Fibroblast of villous mesenchyme (primary cell): Measurements from ENCODE around the gene ZNF236. TPM values are rescaled to one million over a fixed set of nuclear protein-coding genes. Genes with fewer than 3 reads are reported as not detected.
"Not testable (repeated sequence)": the region's sequence is repeated elsewhere in the genome, so short reads cannot be mapped to it uniquely, and the experiment has no call there.

Experiments used
- DNase-seq: peaks from one replicate; pipeline ENCODE4 v3.0.0-alpha.2; 2010; ENCODE audit warnings: low read depth
- H3K4me3 ChIP-seq: 2 replicates; pipeline ENCODE4 v1.5.1; 2011; ENCODE audit warnings: low read depth, mild to moderate bottlenecking, low read length
- total RNA-seq: library from RNA; depleted of rRNA; stranded (reverse); fragments of >200 nt; gene quantifications from 2 replicates; pipeline ENCODE4 v1.2.3, GENCODE V29; 2012
- TF ChIP-seq, protein P1 (sequence below): IDR thresholded peaks from 2 replicates; pipeline ENCODE4 v1.5.1; 2012; ENCODE audit warnings: low read depth, mild to moderate bottlenecking, low read length; ENCODE audit not compliant: insufficient read depth

ZNF236 gene
- total RNA-seq, 1 donor = 12.5 TPM

DNA sequence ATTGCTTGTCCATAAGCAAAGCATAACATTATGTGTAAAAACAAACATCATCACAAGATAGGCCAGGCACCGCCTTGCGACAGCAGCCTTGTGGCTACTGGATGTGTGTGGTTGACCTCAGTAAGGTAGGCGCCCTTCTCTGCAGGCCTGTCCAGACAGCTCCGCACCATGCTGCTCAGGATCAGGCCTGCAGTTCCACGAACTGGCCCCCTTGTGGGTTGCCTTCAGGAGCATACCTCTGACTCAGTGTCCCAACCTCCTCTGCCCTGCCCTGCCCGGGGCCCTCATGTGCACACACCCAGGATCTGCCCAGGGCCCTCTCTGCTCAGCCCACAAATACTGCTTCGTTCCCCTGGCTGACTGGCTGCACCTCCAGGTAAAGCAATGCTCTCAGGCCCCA lies 16.1 kb upstream of the ZNF236 start:
- no peak overlapping the region for H3K4me3 ChIP-seq
- DNase-seq = no peak
- TF ChIP-seq, protein P1, sequence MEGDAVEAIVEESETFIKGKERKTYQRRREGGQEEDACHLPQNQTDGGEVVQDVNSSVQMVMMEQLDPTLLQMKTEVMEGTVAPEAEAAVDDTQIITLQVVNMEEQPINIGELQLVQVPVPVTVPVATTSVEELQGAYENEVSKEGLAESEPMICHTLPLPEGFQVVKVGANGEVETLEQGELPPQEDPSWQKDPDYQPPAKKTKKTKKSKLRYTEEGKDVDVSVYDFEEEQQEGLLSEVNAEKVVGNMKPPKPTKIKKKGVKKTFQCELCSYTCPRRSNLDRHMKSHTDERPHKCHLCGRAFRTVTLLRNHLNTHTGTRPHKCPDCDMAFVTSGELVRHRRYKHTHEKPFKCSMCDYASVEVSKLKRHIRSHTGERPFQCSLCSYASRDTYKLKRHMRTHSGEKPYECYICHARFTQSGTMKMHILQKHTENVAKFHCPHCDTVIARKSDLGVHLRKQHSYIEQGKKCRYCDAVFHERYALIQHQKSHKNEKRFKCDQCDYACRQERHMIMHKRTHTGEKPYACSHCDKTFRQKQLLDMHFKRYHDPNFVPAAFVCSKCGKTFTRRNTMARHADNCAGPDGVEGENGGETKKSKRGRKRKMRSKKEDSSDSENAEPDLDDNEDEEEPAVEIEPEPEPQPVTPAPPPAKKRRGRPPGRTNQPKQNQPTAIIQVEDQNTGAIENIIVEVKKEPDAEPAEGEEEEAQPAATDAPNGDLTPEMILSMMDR = no peak

DNA sequence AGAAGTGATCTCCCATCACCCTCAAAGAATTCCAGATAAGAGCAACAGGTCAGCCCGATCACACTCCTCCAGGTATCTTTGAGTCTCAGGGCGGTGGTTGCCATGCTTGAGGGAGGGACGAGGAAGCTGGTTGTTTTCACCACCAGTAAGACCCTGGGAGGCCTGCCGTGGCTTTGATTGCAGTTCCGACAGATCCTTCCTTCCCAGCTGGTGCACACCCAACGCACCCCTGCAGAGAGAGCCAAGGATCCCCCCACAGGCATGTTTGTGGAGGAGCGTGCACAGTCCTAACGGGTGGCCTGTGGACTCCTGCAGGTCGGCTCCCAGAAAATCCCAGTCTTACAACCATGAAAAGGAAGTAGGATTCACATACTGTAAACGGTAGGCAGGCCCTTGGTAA lies 13.8 kb upstream of the ZNF236 start:
- TF ChIP-seq, protein P1 = no peak
- DNase-seq = no peak
- no peak overlapping the region for H3K4me3 ChIP-seq

DNA sequence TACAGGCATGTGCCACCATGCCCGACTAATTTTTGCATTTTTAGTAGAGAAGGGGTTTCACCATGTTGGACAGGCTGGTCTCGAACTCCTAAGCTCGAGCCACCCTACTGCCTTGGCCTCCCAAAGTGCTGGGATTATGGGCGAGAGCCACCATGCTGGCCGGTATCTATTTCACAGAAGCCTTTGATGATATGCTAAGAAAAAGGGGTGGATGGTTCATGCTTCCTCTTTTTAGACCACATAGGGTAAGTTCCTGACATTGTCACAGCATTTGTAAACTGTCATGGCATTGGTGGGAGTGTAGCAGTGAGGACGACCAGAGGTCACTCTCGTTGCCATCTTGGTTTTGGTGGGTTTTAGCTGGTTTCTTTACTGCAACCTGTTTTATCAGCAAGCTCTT lies 10.8 kb upstream of the ZNF236 start:
- not testable (repeated sequence) for H3K4me3 ChIP-seq, DNase-seq

DNA sequence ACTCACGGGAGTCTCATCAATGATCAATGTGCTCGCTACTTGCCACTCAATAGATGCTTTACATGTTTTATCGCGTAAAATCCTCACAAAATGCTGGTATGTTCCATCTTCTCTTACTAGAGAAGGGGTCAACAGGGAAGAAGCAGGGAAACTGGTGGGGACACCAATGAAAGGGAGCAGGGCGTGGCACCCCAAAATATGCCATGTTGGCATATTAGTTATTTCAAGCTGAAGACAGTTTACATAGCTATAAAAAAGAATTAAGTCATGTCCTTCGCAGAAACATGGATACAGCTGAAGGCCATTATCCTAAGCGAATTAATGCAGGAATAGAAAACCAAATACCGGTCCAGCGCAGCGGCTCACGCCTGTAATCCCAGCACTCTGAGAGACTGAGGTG lies 8.1 kb upstream of the ZNF236 start:
- H3K4me3 ChIP-seq = no peak overlapping the region
- TF ChIP-seq, protein P1 = no peak
- DNase-seq = no peak

DNA sequence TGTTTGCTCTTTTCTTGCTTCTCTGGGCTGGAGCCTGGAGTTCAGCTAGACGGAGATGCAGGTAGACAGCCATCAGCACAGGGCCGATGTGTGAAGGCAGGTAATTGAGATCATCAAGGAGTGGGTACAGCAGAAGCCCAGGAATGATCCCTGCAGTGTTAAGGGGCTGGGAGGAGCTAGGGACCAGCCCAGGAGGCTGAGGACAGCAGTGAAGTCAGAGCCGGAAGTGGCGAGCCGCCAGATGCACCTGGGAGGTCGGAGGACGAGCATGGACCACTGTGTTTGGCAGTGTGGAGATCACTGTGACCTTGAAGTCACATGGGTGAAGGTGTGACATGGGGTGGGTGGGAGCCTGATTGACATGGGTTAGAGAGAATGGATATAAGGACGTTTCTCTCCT lies 6.2 kb upstream of the ZNF236 start:
- no peak overlapping the region for H3K4me3 ChIP-seq
- TF ChIP-seq, protein P1 = no peak
- no peak for DNase-seq

DNA sequence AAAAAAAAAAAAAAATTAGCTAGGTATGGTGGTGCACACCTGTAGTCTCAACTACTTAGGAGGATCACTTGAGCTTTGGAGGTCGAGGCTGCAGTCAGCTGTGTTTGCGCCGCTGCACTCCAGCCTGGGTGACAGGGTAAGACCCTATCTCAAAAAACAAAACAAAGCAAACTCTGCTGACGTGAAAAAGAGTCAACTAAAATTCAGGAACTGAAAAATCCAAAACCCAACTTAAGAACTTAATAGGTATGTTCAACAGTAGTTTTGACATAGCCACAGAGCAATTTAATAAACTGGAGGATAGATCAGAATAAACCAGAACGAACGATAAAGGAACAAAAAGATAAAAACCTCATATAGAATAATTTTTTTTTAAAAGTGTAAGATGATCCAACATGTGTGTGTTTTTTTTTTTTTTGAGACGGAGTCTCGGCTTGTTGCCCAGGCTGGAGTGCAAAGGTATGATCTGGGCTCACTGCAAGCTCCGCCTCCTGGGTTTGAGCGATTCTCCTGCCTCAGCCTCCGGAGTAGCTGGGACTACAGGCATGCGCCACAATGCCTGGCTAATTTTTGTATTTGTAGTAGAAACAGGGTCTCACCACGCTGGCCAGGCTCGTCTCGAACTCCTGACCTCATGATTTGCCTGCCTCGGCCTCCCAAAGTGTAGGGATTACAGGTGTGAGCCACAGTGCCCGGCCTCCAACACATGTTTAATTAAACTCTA lies 4.3 kb upstream of the ZNF236 start:
- no peak overlapping the region for H3K4me3 ChIP-seq
- TF ChIP-seq, protein P1 = no peak
- DNase-seq = no peak

DNA sequence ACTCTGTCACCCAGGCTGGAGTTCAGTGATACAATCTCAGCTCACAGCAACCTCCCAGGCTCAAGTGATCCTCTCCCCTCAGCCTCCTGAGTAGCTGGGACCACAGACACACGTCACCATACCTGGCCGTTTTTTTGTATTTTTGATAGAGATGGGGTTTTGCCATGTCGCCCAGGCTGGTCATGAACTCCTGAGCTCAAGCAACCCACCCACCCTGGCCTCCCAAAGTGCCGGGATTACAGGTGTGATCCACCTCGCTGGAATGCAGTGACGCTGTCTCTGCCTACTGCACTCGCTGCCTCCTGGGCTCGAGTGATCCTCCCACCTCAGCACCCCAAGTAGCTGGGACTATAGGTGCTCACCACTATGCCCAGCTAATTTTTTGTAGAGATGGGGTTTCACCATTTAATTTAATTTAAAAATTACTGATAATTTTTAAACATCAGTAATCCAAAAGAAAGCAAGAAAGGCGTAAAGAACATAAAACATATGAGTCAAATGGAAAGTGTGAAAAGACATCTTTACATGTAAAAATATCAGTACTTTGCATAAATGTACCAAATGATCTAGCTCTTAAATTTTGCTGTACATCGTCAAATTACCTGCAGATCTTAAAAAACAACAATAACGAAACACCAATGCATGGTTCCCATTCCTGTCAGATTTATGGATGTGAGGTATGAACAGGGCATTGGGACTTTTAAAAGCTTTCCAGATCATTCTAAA lies 2.8 kb upstream of the ZNF236 start:
- H3K4me3 ChIP-seq = no peak overlapping the region
- TF ChIP-seq, protein P1 = no peak
- no peak for DNase-seq
